GM19438 (cell line): ENCODE results near the gene GPRC5C.

Experiments used
- ATAC-seq: cut with Tn5 transposase; IDR thresholded peaks from one replicate; pipeline ENCODE4 v1.9.1; 2021; ENCODE audit warnings: low read depth; ENCODE audit not compliant: unreplicated experiment

Gene GPRC5C, protein sequence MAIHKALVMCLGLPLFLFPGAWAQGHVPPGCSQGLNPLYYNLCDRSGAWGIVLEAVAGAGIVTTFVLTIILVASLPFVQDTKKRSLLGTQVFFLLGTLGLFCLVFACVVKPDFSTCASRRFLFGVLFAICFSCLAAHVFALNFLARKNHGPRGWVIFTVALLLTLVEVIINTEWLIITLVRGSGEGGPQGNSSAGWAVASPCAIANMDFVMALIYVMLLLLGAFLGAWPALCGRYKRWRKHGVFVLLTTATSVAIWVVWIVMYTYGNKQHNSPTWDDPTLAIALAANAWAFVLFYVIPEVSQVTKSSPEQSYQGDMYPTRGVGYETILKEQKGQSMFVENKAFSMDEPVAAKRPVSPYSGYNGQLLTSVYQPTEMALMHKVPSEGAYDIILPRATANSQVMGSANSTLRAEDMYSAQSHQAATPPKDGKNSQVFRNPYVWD

GRCh38 chr17:74431568-74432423 lies at the start of gene GPRC5C:
Gene GPRC5C (plus strand): TSS chr17:74432088. CDS start chr17:74439777, 7,689 bp downstream.
- ATAC-seq, result no peak

DNA sequence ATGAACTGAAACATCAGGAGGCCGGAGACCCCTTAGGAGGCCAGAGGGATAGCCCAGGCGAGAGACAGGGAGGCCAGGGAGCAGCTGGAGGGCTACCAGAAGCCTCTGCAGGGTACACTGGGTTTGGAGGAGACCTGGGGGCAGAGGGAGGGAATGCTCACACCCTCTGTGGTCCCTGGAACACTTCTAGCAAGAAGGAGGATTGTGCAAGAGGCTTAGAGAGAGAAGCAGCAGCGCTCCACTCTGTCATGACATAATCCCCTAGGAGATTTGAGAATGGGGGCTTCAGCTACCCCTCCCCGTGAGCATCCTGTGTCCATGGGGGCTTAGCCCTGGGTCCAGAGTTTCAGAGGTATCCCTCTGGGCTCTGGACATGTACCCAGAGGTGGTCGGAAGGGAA lies 48.7 kb upstream of the GPRC5C start:
- no peak for ATAC-seq

DNA sequence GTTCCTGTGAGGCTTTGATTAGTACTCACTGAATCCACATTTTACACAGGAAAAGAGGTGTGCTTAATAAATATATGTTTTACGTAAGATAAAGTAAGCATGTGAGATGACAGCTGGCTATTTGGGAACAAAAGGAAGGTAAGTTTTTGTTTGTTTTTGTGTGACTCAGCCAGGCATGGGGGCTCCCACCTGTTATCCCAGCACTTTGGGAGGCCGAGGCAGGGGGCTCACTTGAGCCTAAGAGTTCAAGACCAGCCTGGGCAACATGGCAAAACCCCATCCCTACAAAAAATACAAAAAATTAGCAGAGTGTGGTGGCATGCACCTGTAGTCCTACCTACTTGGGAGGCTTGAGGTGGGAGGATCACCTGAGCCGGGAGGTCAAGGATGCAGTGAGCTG lies 46.7 kb upstream of the GPRC5C start:
- ATAC-seq, result no peak

GRCh38 chr17:74386386-74386785 lies 45.5 kb upstream of the GPRC5C start:
- no peak for ATAC-seq

DNA sequence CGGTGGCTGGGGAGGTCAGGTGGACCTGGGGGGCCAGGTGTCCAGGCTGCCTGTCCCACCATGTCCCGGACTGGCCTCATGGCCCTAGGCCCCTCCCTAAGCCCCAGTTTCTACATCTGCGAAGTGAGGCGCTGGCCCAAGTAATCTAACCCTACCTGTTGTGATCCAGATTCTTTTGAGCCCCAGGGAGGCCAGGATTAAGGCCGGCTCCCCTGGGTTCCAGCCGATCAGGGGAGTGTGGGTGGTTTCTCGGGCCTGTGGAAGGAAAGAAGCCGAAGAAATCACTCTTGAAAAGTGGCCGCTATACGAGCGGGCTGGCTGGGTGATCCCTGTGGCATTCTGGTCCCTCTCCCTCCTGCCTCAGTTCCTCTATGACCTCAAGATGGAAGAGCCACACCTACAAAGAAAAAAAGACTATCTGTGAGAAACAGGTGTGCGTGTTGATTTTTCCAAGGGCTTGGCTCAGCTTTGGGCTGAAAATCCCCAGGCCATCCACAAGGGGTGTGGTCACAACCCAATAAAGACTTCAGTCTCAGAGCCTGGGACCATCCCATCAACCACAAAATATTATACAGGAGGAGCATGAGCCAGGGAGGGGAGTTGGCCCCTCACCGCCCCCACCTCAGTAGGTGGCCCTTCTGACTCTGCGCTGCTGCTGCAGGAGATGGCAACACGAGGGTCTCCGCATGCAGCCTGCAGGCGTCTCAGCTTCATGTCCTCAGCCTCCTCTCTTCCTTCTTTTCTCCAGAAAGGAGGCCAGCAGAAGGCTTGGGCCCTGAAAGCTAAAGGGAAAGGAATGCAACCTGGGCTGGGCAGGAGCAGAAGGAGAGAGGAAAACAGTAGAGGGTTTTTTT lies 44.3 kb upstream of the GPRC5C start:
- no peak for ATAC-seq

- ATAC-seq, result no peak
These were observed 42.7 kb upstream of the GPRC5C start for GRCh38 chr17:74389084-74389753.

GRCh38 chr17:74389937-74390679 lies 41.8 kb upstream of the GPRC5C start:
- ATAC-seq, result no peak

- ATAC-seq, result no peak
These were observed 40.9 kb upstream of the GPRC5C start for GRCh38 chr17:74390680-74391653.

GRCh38 chr17:74391771-74392170 lies 40.1 kb upstream of the GPRC5C start:
- ATAC-seq, result no peak

- ATAC-seq, result no peak
These were observed 39.0 kb upstream of the GPRC5C start for GRCh38 chr17:74392848-74393247.

DNA sequence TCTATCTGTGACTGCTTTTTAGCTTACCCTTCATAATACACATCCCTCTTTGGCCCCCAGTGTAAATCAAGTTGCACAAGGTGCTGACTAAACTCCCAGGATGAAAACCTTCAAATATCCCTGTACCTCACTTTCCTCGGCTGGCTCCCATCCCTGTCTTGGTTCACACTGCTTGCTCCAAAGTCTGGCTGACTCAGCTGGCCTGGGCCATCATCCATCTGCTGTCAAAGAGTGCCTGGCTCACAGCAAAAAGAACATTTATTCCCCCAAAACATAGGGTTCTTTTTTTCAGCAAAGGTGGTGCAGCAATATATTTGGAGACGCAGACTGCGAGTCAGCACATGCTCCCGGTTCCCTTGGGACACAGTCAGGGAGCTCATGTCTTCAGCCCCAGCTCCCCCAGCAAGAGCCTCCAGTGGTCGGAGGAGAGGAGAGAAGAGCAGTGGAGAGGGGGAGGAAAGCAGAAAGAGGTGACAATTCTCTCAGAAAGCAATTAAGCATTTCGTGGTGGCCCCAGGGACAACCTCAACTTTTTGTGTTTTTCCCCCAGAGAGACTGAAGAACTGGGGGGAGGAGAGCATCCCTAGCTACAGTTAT lies 38.4 kb upstream of the GPRC5C start:
- ATAC-seq, result no peak

- ATAC-seq, result no peak
These were observed 37.5 kb upstream of the GPRC5C start for GRCh38 chr17:74394275-74394950.

DNA sequence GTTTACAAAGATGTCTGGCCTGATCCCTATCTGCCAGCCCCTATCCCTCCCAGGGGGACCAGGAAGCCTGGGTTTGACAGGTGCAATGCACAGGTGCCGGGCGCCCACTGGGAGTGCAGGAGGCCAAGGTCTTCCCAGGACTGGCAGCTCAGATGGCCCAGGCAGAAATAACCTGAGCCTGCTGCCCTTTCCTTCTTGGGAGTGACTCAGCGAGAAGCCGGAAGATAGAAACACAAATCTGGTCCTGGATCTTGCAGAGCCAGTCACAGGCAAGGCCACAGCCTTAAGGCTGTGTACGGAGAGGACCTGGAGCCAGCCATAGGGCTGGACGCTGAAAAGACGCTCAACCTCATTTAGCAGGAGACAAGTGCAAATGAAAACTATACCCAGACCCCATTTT lies 36.9 kb upstream of the GPRC5C start:
- ATAC-seq, result no peak

GRCh38 chr17:74396567-74396966 lies 35.3 kb upstream of the GPRC5C start:
- ATAC-seq, result no peak

- ATAC-seq, result no peak
These were observed 29.8 kb upstream of the GPRC5C start for GRCh38 chr17:74402048-74402447.

DNA sequence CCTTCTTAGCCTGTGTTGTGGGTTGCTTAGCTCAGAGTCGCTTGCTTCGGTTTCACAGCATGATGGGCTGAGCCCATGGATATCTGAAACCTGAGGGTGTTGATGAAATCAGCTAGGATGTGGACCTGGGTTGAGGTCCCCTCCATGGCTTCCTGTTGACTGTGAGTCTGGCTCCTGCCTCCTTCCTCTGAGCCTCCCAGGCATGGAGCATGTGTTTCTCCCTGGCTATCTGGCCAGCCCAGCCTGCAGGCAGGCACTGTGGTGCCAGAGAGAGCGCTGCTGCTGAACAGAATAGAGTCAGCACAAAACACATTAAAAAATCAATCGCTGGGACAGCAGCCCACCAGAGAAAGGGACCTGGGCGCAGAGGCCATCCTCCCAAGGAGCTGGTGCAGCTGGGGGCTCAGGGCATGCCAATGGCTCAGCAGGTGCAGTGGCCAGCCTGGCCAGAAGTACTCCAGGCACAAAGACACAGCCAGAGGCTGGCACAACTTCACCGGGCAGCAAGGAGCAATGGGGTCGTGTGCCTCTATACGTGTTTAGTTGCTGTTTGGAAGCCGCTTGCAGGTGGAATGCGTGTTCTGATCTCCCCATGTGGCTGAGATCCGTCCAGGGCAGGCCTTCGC lies 28.3 kb upstream of the GPRC5C start:
- no peak for ATAC-seq

DNA sequence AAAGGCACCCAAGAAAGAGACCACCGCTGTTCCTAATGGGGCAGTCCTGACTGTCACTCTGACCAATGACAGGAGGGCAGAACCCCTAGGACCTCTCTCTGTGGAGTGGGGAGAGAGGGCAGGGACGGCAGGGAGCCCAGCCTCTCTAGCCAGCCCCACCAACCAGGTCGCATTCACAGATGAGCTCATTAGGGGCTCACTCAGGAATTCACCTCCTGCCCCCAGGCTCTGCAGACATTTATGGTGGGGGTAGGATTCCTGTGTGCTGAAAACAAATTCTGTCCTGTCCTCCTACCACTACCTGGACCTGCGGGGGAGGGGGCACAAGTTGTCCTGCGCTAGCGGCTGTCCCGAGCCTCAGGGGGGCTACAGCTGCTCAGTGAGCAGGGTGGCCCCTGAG lies 27.7 kb upstream of the GPRC5C start:
- ATAC-seq, result no peak
